Activated T-cell treated with anti-CD3 and anti-CD28 coated beads, Interleukin-2, amount 50 U/mL, for 24 hours (primary cell): ENCODE data around the gene RRBP1.
A peak's percentile ranks its signal among the peaks of the same experiment; 100 is the strongest.

Experiments used
- DNase-seq: peaks from one replicate; pipeline ENCODE4 v3.0.0-alpha.2; 2020
- H3K27ac Mint-ChIP-seq: 2 replicates; pipeline ENCODE4 v1.8.0; 2020; ENCODE audit warnings: mild to moderate bottlenecking, mixed read lengths
- H3K27me3 Mint-ChIP-seq: 2 replicates; pipeline ENCODE4 v1.8.0; 2020; ENCODE audit warnings: mixed read lengths
- H3K36me3 Mint-ChIP-seq: 2 replicates; pipeline ENCODE4 v1.8.0; 2020; ENCODE audit warnings: low read depth, mixed read lengths
- H3K4me1 Mint-ChIP-seq: 2 replicates; pipeline ENCODE4 v1.8.0; 2020; ENCODE audit warnings: low read depth, mixed read lengths
- H3K4me3 Mint-ChIP-seq: 2 replicates; pipeline ENCODE4 v1.8.0; 2020; ENCODE audit warnings: mild to moderate bottlenecking, moderate library complexity, mixed read lengths
- H3K9me3 Mint-ChIP-seq: 2 replicates; pipeline ENCODE4 v1.8.0; 2020; ENCODE audit warnings: mixed read lengths

RRBP1 gene

GRCh38 chr20:17583126-17583525, 98.9 kb downstream of the RRBP1 start:
- no peak for DNase-seq
- H3K4me1 Mint-ChIP-seq: peaks cover 41% of the 10 kb centered on the region
- peak overlapping the region; percentile 24 for H3K27ac Mint-ChIP-seq
- no peaks in the 10 kb centered on the region for H3K9me3 Mint-ChIP-seq
- H3K36me3 Mint-ChIP-seq: peaks cover 5% of the 10 kb centered on the region
- no peaks in the 10 kb centered on the region for H3K27me3 Mint-ChIP-seq
- no peak overlapping the region for H3K4me3 Mint-ChIP-seq

GRCh38 chr20:17580895-17581294, 101.1 kb downstream of the RRBP1 start:
- Mint-ChIP-seq H3K9me3 (no peaks in the 10 kb centered on the region), H3K36me3 (peaks cover 5% of the 10 kb centered on the region), H3K4me1 (peaks cover 32% of the 10 kb centered on the region), H3K27me3 (no peaks in the 10 kb centered on the region), H3K4me3 (no peak overlapping the region), H3K27ac (no peak overlapping the region)
- no peak for DNase-seq

DNA sequence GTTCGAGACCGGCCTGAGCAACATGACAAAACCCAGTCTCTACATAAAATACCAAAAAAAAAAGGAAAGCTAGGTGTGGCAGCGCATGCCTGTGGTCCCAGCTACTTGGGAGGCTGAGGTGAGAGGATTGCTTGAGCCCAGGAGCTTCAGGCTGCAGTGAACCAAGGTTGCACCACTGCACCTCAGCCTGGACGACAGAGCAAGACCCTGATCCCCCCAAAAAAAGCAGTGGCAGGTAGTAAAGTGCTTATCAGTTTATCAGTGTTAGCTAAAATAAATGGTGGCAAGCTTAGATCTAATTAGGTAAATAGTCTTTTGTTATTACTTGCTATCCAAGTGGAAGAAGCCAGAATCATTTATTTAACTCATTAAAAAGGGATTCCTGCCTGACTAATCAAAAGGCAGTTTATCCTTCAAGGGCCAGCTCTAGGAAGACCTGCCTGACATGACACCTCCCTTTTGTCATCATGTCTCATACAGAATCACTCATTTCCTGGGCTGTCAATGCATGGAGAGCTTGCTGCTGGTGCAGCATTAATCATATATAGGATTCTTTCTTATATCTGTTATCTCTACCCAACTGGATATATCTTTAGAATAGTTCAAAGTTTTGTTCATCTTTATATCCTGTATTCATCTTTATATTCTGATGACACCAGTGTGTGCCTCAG, 102.5 kb downstream of the RRBP1 start:
- Mint-ChIP-seq H3K27me3 (no peaks in the 10 kb centered on the region), H3K4me3 (no peak overlapping the region), H3K27ac (no peak overlapping the region), H3K4me1 (peaks cover 34% of the 10 kb centered on the region), H3K36me3 (peaks cover 7% of the 10 kb centered on the region), H3K9me3 (no peaks in the 10 kb centered on the region)
- no peak for DNase-seq

- DNase-seq: no peak
- no peaks in the 10 kb centered on the region for H3K9me3 Mint-ChIP-seq
- peaks cover 42% of the 10 kb centered on the region for H3K4me1 Mint-ChIP-seq
- no peak overlapping the region for H3K27ac Mint-ChIP-seq
- peaks cover 12% of the 10 kb centered on the region for H3K36me3 Mint-ChIP-seq
- no peak overlapping the region for H3K4me3 Mint-ChIP-seq
- no peaks in the 10 kb centered on the region for H3K27me3 Mint-ChIP-seq
Measured at GRCh38 chr20:17576215-17576614, 105.8 kb downstream of the RRBP1 start.

GRCh38 chr20:17573463-17573862, 108.6 kb downstream of the RRBP1 start:
- H3K4me1 Mint-ChIP-seq: peaks cover 34% of the 10 kb centered on the region
- H3K27ac Mint-ChIP-seq: no peak overlapping the region
- H3K36me3 Mint-ChIP-seq: peaks cover 15% of the 10 kb centered on the region
- no peak overlapping the region for H3K4me3 Mint-ChIP-seq
- no peak for DNase-seq
- H3K27me3 Mint-ChIP-seq: peaks cover 2% of the 10 kb centered on the region
- no peaks in the 10 kb centered on the region for H3K9me3 Mint-ChIP-seq

GRCh38 chr20:17572034-17572638, 109.9 kb downstream of the RRBP1 start:
- H3K9me3 Mint-ChIP-seq: no peaks in the 10 kb centered on the region
- peaks cover 15% of the 10 kb centered on the region for H3K36me3 Mint-ChIP-seq
- no peak overlapping the region for H3K27ac Mint-ChIP-seq
- peaks cover 9% of the 10 kb centered on the region for H3K27me3 Mint-ChIP-seq
- DNase-seq: no peak
- H3K4me1 Mint-ChIP-seq: peaks cover 35% of the 10 kb centered on the region
- H3K4me3 Mint-ChIP-seq: no peak overlapping the region

DNA sequence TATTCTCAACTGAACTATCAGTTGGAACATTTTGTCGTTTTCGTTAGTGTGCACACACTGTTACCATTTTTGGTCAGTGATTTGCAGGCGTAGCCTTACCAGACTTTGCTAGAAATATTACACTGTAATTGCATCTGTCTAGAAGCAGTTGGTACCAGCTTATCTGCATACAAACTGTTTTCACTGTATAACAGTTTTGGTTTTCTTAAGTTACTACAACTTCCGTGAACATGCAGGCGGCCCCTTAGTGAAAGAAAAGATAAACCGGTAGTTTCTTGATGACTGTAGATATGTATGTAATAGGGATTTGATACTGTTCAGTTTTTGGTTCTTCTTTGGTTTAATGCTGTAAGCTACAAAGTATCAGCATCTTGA, 110.9 kb downstream of the RRBP1 start:
- peak overlapping the region; percentile 73 for H3K27ac Mint-ChIP-seq
- DNase-seq: no peak
- H3K4me1 Mint-ChIP-seq: peaks cover 34% of the 10 kb centered on the region
- H3K4me3 Mint-ChIP-seq: peak overlapping the region; percentile 89
- H3K36me3 Mint-ChIP-seq: peaks cover 14% of the 10 kb centered on the region
- H3K27me3 Mint-ChIP-seq: peaks cover 9% of the 10 kb centered on the region
- H3K9me3 Mint-ChIP-seq: no peaks in the 10 kb centered on the region

DNA sequence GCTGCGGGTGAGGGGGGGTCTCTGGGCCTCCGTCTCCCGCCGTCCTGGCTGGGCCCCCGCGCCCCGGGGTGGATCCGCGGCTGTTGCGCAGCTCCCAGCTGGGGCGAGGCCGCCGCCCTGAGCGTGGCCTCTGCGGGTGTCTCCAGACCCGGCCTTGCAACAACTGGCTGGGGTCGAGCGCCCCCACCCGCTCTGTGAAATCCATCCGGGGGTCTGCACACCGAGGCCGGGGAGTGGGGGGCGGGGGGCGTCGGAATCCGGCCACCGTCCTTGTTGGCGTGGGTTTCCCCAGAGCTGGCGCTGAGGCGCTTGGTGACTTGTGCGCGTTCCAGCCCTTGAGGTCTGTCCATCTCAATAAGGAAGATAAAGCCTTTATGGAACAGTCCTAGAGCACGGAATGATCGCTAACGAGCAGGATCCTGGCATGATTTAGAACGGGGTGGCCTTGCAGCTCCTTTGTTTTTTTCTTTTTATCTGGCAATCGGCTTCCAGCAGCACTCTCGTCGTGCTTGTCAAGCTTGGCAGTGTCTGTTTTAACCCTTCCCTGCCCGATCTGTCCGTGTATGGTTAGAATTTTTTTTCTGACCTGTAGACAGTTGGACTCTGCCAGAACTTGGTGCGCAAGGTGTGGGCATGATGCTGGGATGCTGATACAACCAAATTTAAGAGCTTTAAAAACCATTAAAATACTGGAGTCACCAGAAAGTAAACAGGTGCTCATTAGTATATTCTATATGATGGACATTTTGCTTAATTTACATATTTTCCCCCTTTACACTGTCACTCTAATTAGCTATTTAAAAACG, 111.5 kb downstream of the RRBP1 start:
- Mint-ChIP-seq H3K27ac (peak overlapping the region; percentile 73), H3K9me3 (no peaks in the 10 kb centered on the region), H3K36me3 (peaks cover 10% of the 10 kb centered on the region), H3K27me3 (peaks cover 9% of the 10 kb centered on the region), H3K4me3 (peak overlapping the region; percentile 89), H3K4me1 (peaks cover 28% of the 10 kb centered on the region)
- DNase-seq: no peak

DNA sequence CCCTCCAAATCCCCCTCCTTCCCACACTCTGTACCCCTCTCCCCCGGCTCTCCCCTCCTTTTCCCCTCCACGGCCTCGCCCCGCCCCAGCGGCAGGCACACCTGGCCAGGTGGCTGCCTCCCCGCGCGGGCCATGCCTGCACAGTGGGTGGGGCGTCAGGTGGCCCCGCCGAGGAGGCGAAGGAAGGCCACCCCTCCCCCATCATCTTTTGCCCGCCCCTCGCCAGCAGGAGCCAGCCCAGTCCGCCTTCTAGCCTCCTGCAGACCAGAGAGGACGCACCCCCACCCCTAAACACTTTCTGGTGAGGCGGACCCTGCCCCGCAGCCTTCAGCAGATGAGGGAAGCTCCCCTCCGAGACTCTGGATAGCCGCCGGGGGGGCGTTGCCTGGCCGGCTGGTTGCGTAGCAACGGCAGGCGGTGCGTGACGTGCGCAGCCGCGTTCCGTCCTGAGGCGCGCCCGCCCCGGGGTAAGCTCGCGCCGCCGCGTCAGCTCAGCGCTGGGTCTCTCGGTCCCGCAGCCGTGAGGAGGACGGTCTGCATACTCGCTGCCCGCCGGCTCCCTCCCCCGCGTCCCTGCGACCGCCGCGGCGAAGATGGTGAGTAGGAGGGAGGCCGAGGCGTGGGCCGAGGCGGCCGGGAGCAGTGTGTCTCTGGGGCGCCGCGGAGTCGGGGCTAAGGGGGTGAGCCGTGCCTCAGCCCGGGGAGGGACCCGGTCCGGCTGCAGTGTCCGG, 112.3 kb downstream of the RRBP1 start, which contains the start of gene DSTN:
Gene DSTN (plus strand): TSS at position 460 of the 731 bp plus-strand sequence. CDS start 134 bp downstream, at position 594.
- Mint-ChIP-seq H3K27ac (peak within 1 kb of the TSS; percentile 92), H3K4me1 (peaks cover 28% of the 10 kb centered on the region), H3K36me3 (peaks cover 10% of the 10 kb centered on the region)

GRCh38 chr20:17568972-17569521, 113.0 kb downstream of the RRBP1 start:
- H3K27me3 Mint-ChIP-seq: peaks cover 17% of the 10 kb centered on the region
- H3K9me3 Mint-ChIP-seq: no peaks in the 10 kb centered on the region
- peak; percentile 38 for DNase-seq
- peak overlapping the region; percentile 89 for H3K4me3 Mint-ChIP-seq
- H3K4me1 Mint-ChIP-seq: peaks cover 28% of the 10 kb centered on the region
- H3K27ac Mint-ChIP-seq: no peak overlapping the region
- H3K36me3 Mint-ChIP-seq: peaks cover 6% of the 10 kb centered on the region

More for the DNA sequence above, 112.3 kb downstream of the RRBP1 start, which contains the start of gene DSTN:
- H3K9me3 Mint-ChIP-seq: no peaks in the 10 kb centered on the region
- peak; percentile 93 for DNase-seq
- peak within 1 kb of the TSS; percentile 89 for H3K4me3 Mint-ChIP-seq
- H3K27me3 Mint-ChIP-seq: peaks cover 17% of the 10 kb centered on the region

DNA sequence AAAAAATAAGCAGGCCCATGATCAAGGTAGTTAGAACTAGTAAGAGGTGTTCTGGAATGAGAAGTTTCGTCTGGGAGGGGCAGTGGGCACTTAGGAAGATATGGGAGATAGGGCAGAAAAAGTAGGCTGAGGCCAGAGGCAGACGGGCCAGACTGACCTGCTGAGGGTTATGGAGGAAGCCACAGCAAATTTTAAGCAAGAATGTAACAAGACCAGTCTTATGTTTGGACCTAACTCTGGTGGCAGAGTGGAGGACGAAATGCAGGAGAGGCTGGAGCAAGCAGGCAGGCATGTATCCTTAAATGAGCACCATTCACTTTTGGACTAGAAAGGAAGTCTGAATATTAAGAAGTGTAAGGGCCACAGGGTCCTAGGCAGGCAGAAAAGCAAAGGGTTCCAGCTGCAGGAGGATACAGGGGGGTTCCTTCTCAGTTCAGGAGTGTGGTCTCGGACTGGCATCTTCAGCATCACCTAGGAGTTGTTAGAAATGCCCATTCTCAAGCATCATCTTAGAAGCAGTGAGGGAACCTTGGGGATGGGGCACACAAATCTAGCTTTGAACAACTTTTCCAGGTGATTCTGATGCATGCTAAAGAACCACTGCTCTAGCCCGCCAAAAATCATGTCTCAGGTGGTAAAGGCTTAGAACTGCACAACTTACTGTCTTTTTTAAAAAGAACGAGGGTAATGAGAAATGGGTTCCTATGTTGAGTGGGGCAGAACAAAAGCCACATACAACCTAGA, 113.8 kb downstream of the RRBP1 start:
- H3K4me1 Mint-ChIP-seq: peaks cover 24% of the 10 kb centered on the region
- H3K9me3 Mint-ChIP-seq: no peaks in the 10 kb centered on the region
- H3K27me3 Mint-ChIP-seq: peaks cover 17% of the 10 kb centered on the region
- DNase-seq: no peak
- no peak overlapping the region for H3K27ac Mint-ChIP-seq
- peak overlapping the region; percentile 89 for H3K4me3 Mint-ChIP-seq
- peaks cover 4% of the 10 kb centered on the region for H3K36me3 Mint-ChIP-seq

DNA sequence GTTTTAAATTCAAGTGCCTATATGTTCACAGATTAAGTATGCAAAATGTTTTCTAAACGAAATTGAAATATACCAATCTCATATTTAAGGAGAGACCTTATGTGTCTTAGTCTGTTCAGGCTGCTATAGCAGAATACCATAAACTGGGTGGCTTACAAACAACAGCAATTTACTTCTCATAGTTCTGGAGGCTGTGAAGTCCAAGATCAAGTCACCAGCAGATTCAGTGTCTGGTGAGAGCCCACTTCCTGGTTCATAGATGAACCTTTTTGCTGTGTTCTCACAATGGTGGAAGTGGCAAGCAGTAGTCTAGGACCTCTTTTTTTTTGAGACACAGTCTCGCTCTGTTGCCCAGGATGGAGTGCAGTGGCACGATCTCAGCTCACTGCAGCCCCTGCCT, 115.7 kb downstream of the RRBP1 start:
- peaks cover 4% of the 10 kb centered on the region for H3K36me3 Mint-ChIP-seq
- peaks cover 12% of the 10 kb centered on the region for H3K4me1 Mint-ChIP-seq
- H3K27ac Mint-ChIP-seq: no peak overlapping the region
- H3K9me3 Mint-ChIP-seq: no peaks in the 10 kb centered on the region
- H3K4me3 Mint-ChIP-seq: no peak overlapping the region
- DNase-seq: no peak
- H3K27me3 Mint-ChIP-seq: peaks cover 17% of the 10 kb centered on the region

GRCh38 chr20:17565169-17565845, 116.7 kb downstream of the RRBP1 start:
- H3K27ac Mint-ChIP-seq: no peak overlapping the region
- H3K4me3 Mint-ChIP-seq: no peak overlapping the region
- H3K27me3 Mint-ChIP-seq: peaks cover 17% of the 10 kb centered on the region
- H3K4me1 Mint-ChIP-seq: peaks cover 16% of the 10 kb centered on the region
- H3K36me3 Mint-ChIP-seq: peaks cover 2% of the 10 kb centered on the region
- no peak for DNase-seq
- H3K9me3 Mint-ChIP-seq: no peaks in the 10 kb centered on the region
